Non-pigmented ciliary epithelial cell (primary cell): Measurements from ENCODE around the gene MINDY3.
A peak's percentile ranks its signal among the peaks of the same experiment; 100 is the strongest.
"Not testable (repeated sequence)": the region's sequence is repeated elsewhere in the genome, so short reads cannot be mapped to it uniquely, and the experiment has no call there.

Source experiments
- DNase-seq: peaks from one replicate; pipeline ENCODE4 v3.0.0-alpha.2; 2010; ENCODE audit warnings: low read depth

Gene MINDY3

DNA sequence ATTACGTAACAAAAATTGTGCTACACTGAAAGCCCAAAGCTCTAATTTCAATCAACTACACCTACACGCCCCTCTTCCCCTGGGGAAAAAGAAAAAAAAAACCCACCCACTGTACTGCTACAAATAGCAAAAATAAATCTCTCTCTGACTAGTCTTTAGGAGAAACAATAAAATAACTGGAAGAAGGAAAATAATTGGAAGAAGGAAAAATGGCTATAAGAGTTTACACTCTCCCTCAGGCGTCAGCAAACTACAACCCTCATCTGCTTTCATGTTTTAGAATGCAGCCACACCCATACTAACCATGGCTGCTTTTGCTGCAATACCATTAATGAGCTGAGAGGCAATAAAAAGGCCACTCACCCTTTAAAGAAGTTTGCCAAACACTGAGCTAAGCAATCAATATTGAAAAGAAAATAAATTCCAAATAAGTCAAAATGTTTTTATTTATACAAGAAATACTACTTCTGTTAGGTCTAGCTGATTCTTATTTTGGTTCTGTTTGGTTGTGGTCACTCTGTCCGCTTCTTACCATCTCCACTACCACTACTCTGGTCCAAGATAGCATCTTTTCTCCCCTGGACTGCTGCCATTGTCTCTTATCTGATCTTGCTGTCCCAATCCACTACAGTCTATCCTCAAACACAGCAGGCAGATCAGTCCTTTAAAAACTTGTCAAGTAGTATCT, 3.8 kb downstream of the MINDY3 start:
- DNase-seq: no peak

DNA sequence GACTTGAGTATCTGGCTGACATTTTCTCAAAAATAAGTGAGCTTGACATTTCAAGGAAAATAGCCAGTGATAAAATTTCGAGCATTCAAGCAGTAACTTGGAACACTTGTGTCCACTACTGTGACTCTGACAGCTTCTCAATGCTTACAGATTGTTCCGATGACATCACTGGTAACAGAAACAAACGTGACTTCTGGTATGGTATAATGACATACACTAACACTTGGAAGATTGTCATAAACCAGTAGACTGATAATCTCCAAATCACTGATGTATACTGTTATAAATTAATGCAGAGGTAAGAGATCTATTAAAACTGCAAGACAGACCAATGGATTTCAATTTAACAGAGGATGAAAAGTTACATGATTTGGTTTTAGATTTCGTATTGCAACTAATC, 6.5 kb downstream of the MINDY3 start:
- DNase-seq: no peak

DNA sequence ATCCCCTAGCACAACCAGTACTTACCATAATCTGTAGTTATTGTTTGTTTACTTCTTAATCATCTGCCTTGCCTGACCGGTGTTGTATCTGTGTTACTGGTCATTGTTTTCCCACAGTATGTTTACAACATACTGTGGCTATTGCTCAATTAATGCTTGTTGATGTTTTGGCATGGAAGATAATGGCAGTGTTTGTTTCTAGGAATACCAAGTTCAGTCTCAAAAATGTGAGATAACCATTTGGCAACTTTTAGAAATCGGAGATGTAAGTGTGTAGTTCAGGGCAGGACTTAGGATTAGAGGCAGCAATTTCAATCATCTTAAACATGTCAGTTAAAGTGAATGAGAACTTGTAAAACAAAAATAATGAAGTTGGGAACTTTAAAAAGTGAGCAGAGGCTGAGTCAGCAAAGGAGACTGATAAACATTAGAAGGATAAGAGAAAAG, 8.2 kb downstream of the MINDY3 start:
- DNase-seq: no peak

DNA sequence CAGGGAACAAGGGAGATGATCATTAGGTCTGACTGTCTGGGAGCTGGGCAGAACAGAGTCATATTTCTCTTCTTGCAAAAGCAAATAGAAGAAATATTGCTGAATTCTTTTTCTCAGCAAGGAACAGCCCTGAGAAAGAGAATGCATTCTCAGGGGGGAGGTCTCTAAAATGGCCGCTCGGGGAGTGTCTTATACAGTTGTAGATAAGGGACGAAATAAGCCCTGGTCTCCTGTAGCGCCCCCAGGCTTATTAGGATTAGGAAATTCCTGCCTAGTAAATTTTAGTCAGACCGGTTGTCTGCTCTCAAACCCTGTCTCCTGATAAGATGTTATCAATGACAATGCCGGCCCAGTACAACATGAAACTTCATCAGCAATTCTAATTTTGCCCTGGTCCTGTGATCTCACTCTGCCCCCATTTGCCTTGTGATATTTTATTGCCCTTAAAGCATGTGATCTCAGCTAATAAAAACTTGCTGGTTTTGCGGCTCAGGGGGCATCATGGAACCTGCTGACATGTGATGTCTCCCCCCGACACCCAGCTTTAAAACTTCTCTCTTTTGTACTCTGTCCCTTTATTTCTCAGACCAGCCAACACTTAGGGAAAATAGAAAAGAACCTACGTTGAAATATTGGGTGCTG, 9.8 kb downstream of the MINDY3 start:
- not testable (repeated sequence) for DNase-seq

DNA sequence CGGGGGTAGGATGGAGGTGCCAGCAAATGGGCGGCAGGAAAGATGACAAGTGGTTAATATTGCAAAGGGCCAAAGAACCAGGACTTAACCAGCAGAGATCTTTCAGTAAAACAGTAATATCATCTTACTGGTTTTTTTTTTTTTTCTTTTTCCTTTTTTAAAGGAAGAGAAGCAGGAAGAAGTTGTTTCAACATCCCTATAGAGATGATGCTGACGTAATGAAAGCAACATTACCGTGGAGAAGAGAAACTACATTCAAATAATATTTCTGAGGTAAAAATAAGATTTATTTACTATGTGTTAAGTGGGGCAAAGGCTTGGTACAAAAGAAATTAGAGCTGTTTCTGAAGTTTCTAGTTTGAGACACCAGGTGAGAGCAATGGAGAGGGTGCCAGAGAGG, 11.0 kb downstream of the MINDY3 start:
- DNase-seq: no peak

DNA sequence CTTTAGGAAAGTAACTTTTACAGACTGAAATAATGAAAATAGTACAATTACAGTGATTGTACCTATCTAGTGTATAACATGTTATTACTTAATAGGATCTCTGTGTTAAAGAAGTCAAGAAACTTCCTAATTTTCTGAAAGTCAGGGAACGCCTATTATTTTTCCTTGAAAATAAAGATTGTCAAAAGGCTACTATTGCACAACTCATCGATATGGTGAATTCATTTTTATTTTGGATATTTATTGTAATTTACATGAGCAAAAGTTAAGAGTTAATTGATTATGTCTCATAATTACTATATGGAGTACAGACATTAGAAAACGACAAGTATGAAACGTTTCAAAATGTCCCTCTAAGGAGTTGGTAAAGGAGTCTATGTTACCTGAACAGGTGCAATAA, 12.8 kb downstream of the MINDY3 start:
- no peak for DNase-seq

DNA sequence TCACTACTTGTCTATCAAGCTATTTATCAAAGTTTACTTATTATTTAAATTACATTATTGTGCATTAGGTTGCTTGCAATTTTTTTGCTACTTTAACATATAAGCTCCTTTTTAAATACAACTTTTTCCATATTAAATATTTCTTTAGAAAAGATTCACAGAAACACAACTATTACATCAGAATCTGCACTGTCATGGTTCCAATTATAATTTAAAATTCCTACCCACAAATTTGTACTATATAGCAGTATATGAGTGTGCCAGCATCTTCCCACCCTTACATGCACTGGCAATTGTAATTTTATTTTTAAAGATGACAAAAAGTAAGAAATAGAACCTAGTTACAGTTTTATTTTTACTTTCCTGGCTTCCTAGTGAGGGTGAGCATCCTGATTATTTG, 15.8 kb downstream of the MINDY3 start:
- DNase-seq: no peak

DNA sequence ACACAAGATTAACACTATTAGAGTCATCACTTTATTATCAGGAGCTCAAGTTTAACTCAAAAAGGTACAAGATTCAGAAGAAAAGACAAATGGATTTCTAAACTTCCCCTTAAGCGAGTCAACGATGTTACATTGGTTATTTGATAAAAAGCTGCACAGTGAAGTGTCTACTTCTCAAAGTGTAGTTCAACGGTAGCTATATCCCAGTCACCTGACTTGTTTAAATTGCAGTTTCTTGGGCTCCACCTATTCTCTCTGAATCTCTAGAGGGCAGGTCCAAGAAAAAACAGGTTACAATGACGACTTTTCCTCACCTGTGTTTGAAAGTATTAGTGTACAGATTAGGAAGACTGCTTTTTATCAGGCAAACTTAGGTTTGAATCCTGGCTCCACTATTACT, 16.6 kb downstream of the MINDY3 start:
- no peak for DNase-seq

DNA sequence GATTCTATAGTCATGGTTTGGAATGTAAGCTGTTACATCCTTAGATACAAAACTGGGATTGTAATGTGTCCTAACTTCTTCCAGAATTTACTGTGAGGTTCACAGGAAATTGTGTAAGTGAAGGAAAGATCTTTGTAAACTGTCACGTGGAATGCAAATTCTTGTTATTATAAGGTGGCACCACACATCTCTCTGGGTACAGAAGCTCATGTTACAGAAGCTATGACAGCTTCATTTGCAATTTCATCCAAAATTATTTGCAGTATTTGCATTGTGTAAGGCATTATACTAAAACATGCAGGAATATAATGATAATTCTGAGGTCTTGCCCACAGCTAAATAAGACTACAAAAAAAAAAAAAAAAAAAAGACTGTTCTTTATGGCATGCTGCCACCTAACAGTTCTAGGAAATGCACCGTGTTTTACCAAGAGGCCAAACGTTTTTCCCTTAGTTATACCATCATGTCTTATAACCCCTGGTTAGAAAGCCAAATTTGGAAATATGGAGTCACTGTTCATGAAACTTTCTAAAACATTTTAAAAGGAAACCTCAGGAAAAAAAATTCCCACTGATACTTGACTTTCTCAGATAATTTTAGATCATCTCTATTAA, 17.6 kb downstream of the MINDY3 start:
- DNase-seq: no peak

DNA sequence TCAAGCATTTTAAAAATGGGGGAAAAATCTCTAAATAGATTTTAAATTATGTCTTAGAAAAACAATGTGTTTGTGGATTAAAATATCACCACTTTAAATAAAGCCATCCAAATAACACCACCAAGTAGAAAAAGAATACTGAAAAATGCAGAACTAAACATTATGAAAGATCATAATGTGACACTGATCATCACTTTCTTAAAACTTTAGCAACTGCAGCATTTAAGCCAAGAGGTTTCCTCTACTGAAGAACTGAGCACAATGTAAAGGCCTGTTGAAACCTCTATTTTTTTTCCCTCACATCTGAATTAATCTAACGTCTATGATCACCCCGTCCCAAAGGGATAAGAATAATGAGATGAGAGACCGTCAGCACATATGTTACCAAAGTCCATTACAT, 18.6 kb downstream of the MINDY3 start:
- DNase-seq: no peak

DNA sequence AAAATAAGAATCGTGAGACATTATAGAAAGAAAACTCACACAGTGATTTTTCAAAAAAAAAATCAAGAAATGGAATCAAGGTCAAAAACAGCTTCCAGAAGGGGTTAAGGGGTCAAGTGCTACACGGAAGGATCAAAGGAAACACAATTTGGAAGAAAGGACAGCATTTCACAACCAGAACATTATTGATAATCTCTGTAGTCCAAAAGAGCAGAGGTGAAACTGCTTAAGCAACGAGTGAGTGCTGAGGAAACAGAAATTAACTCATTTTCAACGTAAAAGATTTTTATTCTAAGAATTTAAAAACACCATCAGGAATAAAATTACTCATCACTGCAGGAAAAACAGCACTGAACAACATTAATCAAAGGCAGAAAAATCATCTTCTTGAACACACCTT, 23.5 kb downstream of the MINDY3 start:
- no peak for DNase-seq

DNA sequence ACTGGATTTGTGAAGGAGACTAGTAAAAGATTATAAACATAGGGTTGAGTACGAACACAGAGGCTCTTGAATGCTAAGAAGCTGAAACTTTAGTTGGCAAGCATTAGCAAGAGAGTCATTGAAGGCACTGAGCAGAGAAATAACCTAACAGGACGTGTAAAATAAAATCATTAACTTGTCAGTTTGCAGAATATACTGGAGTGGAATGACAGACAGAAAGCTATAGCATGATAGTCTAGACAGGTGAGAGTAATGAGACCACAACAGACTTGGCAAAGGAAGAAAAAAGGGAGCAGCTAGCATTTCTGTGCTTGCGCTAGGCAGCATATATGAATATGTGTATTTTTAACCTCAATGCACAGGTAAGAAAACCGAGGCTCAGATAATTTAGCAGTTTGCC, 30.8 kb downstream of the MINDY3 start:
- no peak for DNase-seq

DNA sequence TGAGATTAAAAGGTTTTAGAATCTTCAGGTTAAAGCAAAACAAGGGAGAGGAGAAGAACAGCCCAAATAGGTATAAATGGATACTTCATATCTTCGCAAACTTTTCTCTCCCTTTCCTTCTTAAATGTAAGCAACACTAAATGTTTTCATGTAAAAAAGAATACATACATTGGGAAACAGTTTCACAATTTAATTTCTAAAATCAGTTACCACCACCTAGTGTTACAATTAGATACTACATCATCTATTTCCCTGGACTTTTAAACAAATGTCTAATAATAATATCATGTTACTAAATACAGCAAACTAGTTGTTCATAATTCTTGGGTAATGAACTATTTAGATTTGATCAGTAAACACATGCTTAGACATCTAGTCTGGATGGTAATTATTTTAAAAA, 35.8 kb downstream of the MINDY3 start:
- no peak for DNase-seq

DNA sequence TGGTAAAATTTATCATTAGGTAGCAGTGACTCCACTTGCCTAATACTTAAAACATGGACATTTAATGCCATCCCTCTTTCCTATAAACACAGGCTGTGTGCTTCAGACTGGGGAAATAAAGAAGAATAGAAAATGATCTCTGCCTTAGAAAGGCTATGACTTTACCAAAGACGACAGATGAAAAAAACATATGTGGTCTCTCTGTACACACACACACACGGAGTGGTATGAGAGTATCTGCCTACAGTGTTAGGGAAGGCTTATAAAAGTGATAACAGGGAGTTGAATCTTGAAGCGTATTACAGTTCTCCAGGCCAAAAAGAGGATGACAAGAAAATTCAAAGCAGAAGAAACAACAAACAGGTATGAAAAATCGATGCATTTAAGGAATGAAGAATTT, 38.2 kb downstream of the MINDY3 start:
- DNase-seq: no peak

DNA sequence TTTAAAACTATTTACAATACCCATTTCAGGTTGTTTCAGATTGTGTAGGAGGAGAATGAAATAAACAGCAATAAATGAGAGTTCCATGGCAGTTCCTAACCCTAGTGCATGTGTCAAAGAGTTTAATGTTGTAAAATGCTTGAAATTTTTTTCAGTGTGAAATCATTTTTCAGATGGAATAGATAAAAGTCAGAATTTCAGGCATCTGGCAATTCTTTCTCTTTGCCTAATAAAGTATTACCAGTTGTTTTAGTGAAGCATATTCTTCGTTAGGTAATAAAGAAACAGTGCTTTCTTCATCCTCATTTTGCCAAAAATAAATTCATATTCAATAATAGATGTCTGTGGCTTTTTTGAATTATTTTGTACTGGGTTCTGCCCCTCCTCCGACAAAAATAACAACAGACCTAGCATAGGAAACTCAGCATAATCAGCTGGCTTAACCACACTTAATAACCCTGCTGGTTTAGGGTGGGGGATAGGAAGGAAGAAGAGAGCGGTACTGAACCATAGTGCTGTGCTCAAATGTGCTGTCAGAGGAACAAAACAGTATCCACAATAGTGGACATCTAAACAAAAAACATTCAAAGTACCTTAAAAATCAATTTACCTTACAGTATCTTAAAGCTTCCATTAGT, 39.1 kb downstream of the MINDY3 start:
- no peak for DNase-seq

DNA sequence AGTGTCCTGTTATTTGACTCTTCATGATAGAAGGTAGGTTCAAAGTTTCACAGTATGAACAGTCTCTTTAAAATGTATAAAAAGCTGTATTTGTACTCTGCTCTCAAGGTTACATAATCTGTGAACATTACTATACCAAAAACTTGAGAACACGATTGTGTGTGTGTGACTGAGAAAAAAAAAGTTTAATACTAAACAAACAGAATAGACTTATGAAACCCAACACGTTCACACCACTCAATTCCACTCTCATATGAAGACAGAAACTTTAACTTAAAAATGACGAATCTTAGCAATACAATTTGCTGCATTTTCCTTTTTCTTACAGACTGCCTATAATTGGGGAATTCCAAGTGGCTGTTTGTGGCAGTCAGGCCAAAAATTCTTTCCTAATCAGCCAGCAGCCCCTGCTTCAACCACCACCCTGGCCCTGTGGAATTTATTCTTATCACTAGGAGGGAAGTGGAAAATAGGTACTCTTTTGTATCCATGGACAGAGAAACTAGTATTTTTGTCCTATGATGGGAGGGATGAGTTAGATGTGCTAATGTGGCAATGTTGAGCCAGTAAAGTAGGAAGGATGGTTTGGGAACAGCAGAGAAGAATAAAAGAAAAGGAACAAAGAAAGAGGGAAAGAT, 42.8 kb downstream of the MINDY3 start:
- no peak for DNase-seq

DNA sequence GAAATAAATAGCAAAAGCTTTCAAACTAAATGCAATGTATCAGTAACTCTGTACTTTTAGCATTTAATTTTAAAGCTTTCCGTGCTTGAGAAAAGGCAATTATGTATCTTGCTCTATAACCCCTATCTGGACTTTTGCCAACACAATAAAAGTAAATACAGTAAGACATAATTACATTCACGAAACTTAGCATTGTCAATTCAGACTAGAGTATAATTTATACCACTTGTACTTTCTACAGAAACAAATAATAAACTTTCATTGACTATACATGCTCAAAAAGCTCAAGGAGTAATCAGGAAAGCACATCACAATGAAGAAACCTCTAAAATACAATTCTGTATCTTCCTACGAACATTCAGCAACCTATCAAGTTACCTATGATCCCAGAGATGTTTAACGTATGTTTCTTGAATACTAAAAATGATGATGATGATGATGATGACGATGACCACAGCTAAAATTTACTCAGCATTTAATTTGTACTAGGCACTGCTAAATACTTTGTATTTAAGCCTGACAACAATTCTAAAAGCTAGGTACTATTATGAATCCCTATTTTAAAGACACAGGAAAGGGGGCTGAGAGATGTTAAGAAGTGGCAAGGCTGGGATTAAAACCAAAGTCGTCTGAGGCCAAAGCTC, 44.9 kb downstream of the MINDY3 start:
- no peak for DNase-seq

DNA sequence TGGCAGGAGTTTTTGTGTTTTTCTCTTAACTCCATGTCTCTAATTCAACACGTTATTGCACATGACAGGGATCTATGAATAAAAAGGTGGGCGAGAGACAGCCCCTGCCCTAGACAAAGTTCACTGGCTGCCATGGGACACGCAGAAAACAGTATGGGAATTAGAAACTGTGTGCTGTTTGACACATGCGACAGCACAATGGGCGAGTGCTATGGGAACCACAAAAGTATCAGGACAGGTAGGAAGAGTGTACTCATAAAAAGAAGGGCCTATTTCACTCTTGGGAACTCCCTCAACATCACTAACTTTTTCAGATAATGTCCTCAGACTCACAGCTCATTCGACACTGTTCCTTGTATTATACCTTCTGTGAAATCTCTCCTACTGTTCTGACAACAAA, 45.7 kb downstream of the MINDY3 start:
- no peak for DNase-seq

DNA sequence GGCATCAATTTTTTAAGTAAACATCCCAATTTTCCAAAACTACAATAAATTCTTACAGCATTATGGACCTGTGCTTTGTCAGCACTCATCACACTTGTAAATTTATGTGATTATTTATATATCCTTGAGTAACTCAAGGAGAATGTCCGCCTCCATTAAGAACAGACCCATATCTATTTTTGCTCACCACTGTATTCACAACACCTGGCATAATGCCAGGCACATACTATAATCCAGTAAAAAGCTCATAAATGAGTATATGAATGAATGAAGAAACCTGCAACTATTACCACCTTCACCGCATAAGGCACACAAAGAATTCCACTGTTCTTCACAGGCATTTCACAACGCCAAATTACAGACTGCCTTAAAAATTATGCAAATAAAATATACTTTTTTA, 46.9 kb downstream of the MINDY3 start:
- peak; percentile 23 for DNase-seq

DNA sequence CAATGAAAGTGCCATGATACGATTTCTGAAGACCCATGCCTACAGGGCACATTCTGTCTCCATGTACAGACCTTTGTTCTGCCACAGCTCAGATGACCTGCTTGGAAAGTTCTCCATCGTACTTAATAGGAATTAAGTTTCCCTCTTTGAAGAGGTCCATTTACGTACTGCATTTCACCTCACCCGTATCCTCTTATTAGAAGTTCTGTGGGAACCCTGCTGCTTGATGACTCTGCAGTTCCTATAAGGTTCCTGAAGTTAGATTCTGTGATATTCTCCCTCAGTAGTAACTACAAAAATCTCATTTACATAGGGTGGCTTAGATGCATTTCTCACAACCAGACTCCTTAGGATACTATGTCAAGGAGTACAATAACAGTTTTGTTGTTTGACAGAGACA, 50.9 kb downstream of the MINDY3 start:
- DNase-seq: no peak

DNA sequence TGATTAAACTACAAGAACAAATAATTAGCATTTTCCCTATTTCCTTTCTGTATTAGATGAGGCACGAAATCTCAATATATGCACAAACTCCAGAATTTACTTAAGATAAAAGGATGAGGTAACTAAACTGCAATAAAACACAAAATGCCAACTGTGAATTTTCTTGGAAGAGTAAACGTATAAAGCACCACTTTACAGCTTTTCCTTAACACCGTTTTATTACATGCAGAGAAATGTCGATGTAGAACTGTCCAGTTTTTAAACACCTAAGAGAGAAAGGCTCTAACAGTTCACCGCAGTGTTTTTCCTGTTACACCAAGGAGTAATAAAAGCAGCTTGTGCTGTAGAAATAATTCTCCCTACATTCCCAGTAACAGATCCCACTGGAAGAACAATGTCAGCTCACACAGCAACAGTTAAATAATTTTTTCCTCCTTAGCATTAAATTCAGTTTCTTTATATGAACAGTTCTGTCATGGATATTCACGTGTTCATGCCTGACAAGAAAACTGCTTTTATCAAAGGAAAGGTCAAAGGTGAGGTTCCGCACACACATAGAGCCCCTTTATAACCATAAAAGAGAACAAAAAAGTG, 52.0 kb downstream of the MINDY3 start:
- no peak for DNase-seq
